ENCODE data around the gene GPR31. TPM values are rescaled to one million over a fixed set of nuclear protein-coding genes. Genes with fewer than 3 reads are reported as not detected.

Gene GPR31
- total RNA-seq, 1 experiment from 2014 or later, result not detected

GRCh38 chr6:167146135-167146534, 11.6 kb downstream of the GPR31 start:
- Histone ChIP-seq H3K27me3 (ENCODE audit: low read length) (peaks cover 21% of the 10 kb centered on the region), H3K4me3 (ENCODE audit: low read length) (no peak overlapping the region), H3K9ac (ENCODE audit: low read length) (no peak overlapping the region), H2AFZ (ENCODE audit: low read length) (no peak overlapping the region), H4K20me1 (ENCODE audit: low read length) (no peaks in the 10 kb centered on the region), H3K27ac (ENCODE audit: low read length) (no peak overlapping the region), H3K9me2 (replicated peaks; ENCODE audit: low read length) (no peaks in the 10 kb centered on the region), H3K9me3 (ENCODE audit: low read length) (no peaks in the 10 kb centered on the region), H3K4me2 (ENCODE audit: low read length) (no peak overlapping the region), H3K36me3 (ENCODE audit: low read depth, low read length) (no peaks in the 10 kb centered on the region), H3K79me2 (ENCODE audit: low read length) (no peaks in the 10 kb centered on the region), H3F3A (ENCODE audit: low read length, unreplicated experiment) (no peaks in the 10 kb centered on the region), H3K4me1 (ENCODE audit: insufficient read depth, low read length) (no peaks in the 10 kb centered on the region)
- no peak for ATAC-seq
- no peak for DNase-seq
- TF ChIP-seq EZH2 (IDR thresholded peaks at IDR 0.05; ENCODE audit: low read length, unreplicated experiment) (no peak), CTCF (conservative IDR thresholded peaks at IDR 0.05; ENCODE audit: low read depth, low read length) (no peak), EZH2phosphoT487 (IDR thresholded peaks at IDR 0.05; ENCODE audit: borderline replicate concordance, low read length) (no peak)
- intact Hi-C loops (cut with micrococcal nuclease), result no loop called here
- ChIA-PET POLR2A (ENCODE audit: unreplicated experiment) (no interaction called here), CTCF (no interaction called here)
- no TSS peak for BruUV-seq (replicated peaks)

DNA sequence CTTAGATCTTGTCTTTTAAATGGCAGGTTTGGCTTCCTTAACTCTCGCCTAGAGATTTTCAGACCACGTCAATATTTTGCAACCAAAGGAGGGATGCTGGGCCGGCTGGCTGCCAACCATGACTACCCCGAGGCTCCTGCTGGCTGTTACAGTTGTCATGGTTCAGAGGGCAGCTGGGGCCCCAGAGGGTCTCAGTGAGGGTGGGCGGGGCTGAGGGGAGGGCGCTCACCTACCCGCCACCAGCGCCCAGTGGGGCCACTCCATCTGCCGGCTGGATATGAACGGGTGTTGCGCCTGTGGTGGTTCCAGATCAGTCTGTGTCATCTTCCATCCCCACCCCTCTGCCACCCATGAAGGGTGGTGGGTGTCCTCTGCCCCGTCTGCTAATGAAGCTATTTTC, 12.3 kb downstream of the GPR31 start:
- BruUV-seq (replicated peaks), result no TSS peak
- no peak for DNase-seq
- Histone ChIP-seq H3K27me3 (ENCODE audit: low read length) (peaks cover 24% of the 10 kb centered on the region), H3K9me3 (ENCODE audit: low read length) (no peaks in the 10 kb centered on the region), H3K4me2 (ENCODE audit: low read length) (no peak overlapping the region), H4K20me1 (ENCODE audit: low read length) (no peaks in the 10 kb centered on the region), H3K36me3 (ENCODE audit: low read depth, low read length) (no peaks in the 10 kb centered on the region), H3K27ac (ENCODE audit: low read length) (no peak overlapping the region), H3F3A (ENCODE audit: low read length, unreplicated experiment) (no peaks in the 10 kb centered on the region), H3K9me2 (replicated peaks; ENCODE audit: low read length) (no peaks in the 10 kb centered on the region), H3K4me1 (ENCODE audit: insufficient read depth, low read length) (no peaks in the 10 kb centered on the region), H3K79me2 (ENCODE audit: low read length) (no peaks in the 10 kb centered on the region), H3K4me3 (ENCODE audit: low read length) (no peak overlapping the region), H2AFZ (ENCODE audit: low read length) (no peak overlapping the region), H3K9ac (ENCODE audit: low read length) (no peak overlapping the region)
- TF ChIP-seq EZH2phosphoT487 (IDR thresholded peaks at IDR 0.05; ENCODE audit: borderline replicate concordance, low read length), result no peak
- no peak for TF ChIP-seq CTCF (conservative IDR thresholded peaks at IDR 0.05; ENCODE audit: low read depth, low read length)
- no peak for TF ChIP-seq EZH2 (IDR thresholded peaks at IDR 0.05; ENCODE audit: low read length, unreplicated experiment)
- intact Hi-C loops (cut with micrococcal nuclease), result no loop called here
- ATAC-seq, result no peak
- ChIA-PET POLR2A (ENCODE audit: unreplicated experiment) (no interaction called here), CTCF (no interaction called here)

- H3K9me2 ChIP-seq (replicated peaks; ENCODE audit: low read length), result no peaks in the 10 kb centered on the region
- H3K79me2 ChIP-seq (ENCODE audit: low read length), result no peaks in the 10 kb centered on the region
- no peak overlapping the region for H2AFZ ChIP-seq (ENCODE audit: low read length)
- no peaks in the 10 kb centered on the region for H4K20me1 ChIP-seq (ENCODE audit: low read length)
- ChIA-PET POLR2A (ENCODE audit: unreplicated experiment) (no interaction called here), CTCF (no interaction called here)
- H3K9me3 ChIP-seq (ENCODE audit: low read length), result no peaks in the 10 kb centered on the region
- DNase-seq (no peak), ATAC-seq (no peak)
- H3K27me3 ChIP-seq (ENCODE audit: low read length), result peaks cover 25% of the 10 kb centered on the region
- H3K36me3 ChIP-seq (ENCODE audit: low read depth, low read length), result no peaks in the 10 kb centered on the region
- H3K9ac ChIP-seq (ENCODE audit: low read length), result no peak overlapping the region
- no TSS peak for BruUV-seq (replicated peaks)
- no peak overlapping the region for H3K4me3 ChIP-seq (ENCODE audit: low read length)
- H3K4me1 ChIP-seq (ENCODE audit: insufficient read depth, low read length), result no peaks in the 10 kb centered on the region
- intact Hi-C loops (cut with micrococcal nuclease), result loop anchor here (5.0 kb wide), 1 partner anchor 356 kb away; no protein-coding TSS in a partner anchor
- H3F3A ChIP-seq (ENCODE audit: low read length, unreplicated experiment), result no peaks in the 10 kb centered on the region
- no peak overlapping the region for H3K4me2 ChIP-seq (ENCODE audit: low read length)
- no peak for TF ChIP-seq EZH2phosphoT487 (IDR thresholded peaks at IDR 0.05; ENCODE audit: borderline replicate concordance, low read length)
- no peak for TF ChIP-seq CTCF (conservative IDR thresholded peaks at IDR 0.05; ENCODE audit: low read depth, low read length)
- TF ChIP-seq EZH2 (IDR thresholded peaks at IDR 0.05; ENCODE audit: low read length, unreplicated experiment), result no peak
- H3K27ac ChIP-seq (ENCODE audit: low read length), result no peak overlapping the region
Observed at GRCh38 chr6:167143041-167143440, 14.7 kb downstream of the GPR31 start.
